Lower leg skin (tissue), 4 donors: ENCODE results near the gene DNMT3B. TPM values are rescaled to one million over a fixed set of nuclear protein-coding genes. Genes with fewer than 3 reads are reported as not detected.

Experiments
- DNase-seq, 2 donors: peaks; one replicate each; pipeline ENCODE4 v3.0.0-alpha.2; 2019; ENCODE audit warnings: low spot score in 2 of 2
- H3K4me3 ChIP-seq: fragments of 200-600 bp; sonication (generic); 2 replicates; pipeline ENCODE4 v1.5.1; 2017; ENCODE audit warnings: mild to moderate bottlenecking, low read depth; ENCODE audit not compliant: poor library complexity, severe bottlenecking
- POLR2A ChIP-seq, 2 donors: fragments of 450-650 bp; IDR thresholded peaks; one replicate each; pipeline ENCODE4 v1.6.1; 2016 to 2017; ENCODE audit warnings: antibody characterized with exemption in 2 of 2, mild to moderate bottlenecking in 1 of 2, moderate library complexity in 1 of 2
- WGBS, 2 donors: methylation state at CpG; one replicate each; pipeline ENCODE4 v1.1.5; 2018; 5-methylcytosine and 5-hydroxymethylcytosine counted together
- intact Hi-C: fragments of 100-400 bp; cut with DNase I; formaldehyde crosslinking; loops from one replicate; pipeline ENCODE4 v1.15.0; 2023; ENCODE audit warnings: low total_unique reads
- total RNA-seq, 4 donors: library from RNA; depleted of rRNA; stranded (reverse); fragments of >200 nt; gene quantifications; one replicate each; pipeline ENCODE4 v1.1.0, GENCODE V29; 2016
- TF ChIP-seq, protein P1 (sequence below), 3 donors: fragments of 450-650 bp; IDR thresholded peaks; one replicate each; pipeline ENCODE4 v1.5.1; 2016; ENCODE audit warnings: antibody characterized with exemption in 3 of 3, mild to moderate bottlenecking in 3 of 3, moderate library complexity in 2 of 3

The DNMT3B gene
- total RNA-seq, 4 donors from 2014 or later = 2.0 to 3.4 (median 2.7) TPM

GRCh38 chr20:32777177-32777956 lies 15.2 kb downstream of the DNMT3B start:
- intact Hi-C loops = loop anchor here (5.0 kb wide), 1 partner anchor 100 kb away; no protein-coding TSS in a partner anchor
- 83 to 85% methylated on average over 8 of the region's 8 CpGs for WGBS, 2 donors
- H3K4me3 ChIP-seq = no peak overlapping the region
- TF ChIP-seq, protein P1, sequence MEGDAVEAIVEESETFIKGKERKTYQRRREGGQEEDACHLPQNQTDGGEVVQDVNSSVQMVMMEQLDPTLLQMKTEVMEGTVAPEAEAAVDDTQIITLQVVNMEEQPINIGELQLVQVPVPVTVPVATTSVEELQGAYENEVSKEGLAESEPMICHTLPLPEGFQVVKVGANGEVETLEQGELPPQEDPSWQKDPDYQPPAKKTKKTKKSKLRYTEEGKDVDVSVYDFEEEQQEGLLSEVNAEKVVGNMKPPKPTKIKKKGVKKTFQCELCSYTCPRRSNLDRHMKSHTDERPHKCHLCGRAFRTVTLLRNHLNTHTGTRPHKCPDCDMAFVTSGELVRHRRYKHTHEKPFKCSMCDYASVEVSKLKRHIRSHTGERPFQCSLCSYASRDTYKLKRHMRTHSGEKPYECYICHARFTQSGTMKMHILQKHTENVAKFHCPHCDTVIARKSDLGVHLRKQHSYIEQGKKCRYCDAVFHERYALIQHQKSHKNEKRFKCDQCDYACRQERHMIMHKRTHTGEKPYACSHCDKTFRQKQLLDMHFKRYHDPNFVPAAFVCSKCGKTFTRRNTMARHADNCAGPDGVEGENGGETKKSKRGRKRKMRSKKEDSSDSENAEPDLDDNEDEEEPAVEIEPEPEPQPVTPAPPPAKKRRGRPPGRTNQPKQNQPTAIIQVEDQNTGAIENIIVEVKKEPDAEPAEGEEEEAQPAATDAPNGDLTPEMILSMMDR (IDR thresholded peaks at IDR 0.05) = no peak
- no peak for TF ChIP-seq POLR2A (IDR thresholded peaks at IDR 0.05)
- no peak for DNase-seq

DNA sequence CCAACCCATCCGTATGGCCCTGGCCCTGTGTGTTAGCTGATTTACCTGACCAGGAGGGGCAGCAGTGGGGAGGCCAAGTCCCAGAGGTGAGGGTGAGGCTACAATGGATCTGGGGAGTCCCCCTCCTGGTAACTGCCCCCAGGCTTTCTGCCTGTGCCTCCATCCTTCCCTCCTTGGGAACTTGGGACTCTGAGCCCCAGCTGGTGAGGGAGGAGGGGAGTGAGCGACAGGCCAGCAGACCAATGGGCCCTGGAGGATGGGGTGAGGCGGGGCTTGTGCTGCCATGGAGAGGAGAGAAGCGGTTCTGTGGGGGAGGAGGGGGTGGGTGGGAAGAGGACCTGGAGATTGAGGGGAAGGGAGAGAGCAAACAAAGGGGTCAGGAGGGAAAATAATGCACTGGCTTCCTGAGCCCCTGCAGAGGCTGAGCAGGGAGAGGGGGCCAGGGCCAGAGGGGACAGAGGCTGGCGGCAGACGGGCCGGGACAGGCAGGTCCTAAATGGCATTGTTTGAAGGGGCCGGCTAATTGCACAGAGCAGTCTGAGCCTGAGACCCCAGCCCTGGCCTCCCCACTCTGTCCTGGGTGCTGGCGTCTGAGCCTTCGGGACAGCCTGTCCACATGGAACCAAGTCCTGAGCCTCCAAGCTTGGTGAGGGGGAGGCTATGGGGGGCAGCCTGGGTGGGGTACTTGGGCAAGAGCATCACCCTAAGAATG lies 17.5 kb downstream of the DNMT3B start:
- no peak for TF ChIP-seq POLR2A (IDR thresholded peaks at IDR 0.05)
- TF ChIP-seq, protein P1 (IDR thresholded peaks at IDR 0.05) = no peak
- no peak for DNase-seq
- intact Hi-C loops = loop anchor here (5.0 to 10.0 kb wide), 2 partner anchors 102 to 105 kb away; no protein-coding TSS in a partner anchor
- no peak overlapping the region for H3K4me3 ChIP-seq
- 84 to 93% methylated on average over 10 of the region's 10 CpGs for WGBS, 2 donors

- no peak for DNase-seq
- no peak for TF ChIP-seq POLR2A (IDR thresholded peaks at IDR 0.05)
- TF ChIP-seq, protein P1 (IDR thresholded peaks at IDR 0.05) = no peak
- H3K4me3 ChIP-seq = no peak overlapping the region
- intact Hi-C loops = loop anchor here (10.0 kb wide), 1 partner anchor 105 kb away; no protein-coding TSS in a partner anchor
- WGBS, 2 donors = 96 to 98% methylated on average over 16 of the region's 16 CpGs
Observed at GRCh38 chr20:32780278-32780677, 18.1 kb downstream of the DNMT3B start.

DNA sequence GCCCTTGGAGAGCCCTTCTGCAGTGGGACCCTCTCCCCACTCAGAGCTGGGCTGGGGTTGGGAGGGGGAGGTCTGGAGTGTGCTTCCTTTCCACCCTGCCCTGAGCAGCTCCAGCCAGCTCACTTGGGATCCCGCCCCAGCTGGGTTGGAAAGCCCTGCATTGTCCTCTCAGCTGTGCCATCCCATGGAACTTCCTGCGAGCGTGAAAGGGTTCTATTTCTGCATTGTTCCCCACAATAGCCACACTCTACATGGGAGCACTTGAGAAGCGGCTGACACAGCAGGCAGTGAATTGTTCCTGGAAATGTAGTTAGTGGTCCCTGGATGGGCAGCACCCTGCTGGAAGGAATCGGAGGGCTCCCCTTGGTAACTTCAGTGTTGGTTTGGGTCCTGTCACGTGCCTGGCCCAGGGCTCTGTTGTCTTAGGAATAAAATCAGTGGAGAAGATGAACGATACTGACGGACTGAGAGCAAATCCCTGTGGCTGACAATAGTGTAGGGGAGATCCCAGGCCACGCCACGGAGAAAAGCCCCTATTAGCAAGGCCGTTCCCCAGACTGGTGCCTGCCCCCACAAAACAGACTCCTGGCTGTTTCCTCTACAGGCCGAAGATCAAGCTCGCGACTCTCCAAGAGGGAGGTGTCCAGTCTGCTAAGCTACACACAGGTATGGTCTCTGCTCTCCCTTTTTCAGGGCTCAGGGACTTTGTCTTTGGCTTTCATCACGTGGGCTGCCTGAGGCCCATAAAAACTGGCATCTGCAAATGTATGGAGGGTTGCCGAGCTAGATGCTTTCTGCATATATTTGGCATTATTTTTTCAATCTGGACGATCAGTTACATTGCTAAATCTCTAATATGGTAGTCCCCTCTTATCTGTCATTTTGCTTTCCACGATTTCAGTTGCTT lies 18.8 kb downstream of the DNMT3B start:
- 88 to 90% methylated on average over 18 of the region's 18 CpGs for WGBS, 2 donors
- DNase-seq = no peak
- H3K4me3 ChIP-seq = no peak overlapping the region
- no peak for TF ChIP-seq POLR2A (IDR thresholded peaks at IDR 0.05)
- TF ChIP-seq, protein P1 (IDR thresholded peaks at IDR 0.05) = no peak
- intact Hi-C loops = loop anchor here (10.0 kb wide), 1 partner anchor 104 kb away; no protein-coding TSS in a partner anchor

DNA sequence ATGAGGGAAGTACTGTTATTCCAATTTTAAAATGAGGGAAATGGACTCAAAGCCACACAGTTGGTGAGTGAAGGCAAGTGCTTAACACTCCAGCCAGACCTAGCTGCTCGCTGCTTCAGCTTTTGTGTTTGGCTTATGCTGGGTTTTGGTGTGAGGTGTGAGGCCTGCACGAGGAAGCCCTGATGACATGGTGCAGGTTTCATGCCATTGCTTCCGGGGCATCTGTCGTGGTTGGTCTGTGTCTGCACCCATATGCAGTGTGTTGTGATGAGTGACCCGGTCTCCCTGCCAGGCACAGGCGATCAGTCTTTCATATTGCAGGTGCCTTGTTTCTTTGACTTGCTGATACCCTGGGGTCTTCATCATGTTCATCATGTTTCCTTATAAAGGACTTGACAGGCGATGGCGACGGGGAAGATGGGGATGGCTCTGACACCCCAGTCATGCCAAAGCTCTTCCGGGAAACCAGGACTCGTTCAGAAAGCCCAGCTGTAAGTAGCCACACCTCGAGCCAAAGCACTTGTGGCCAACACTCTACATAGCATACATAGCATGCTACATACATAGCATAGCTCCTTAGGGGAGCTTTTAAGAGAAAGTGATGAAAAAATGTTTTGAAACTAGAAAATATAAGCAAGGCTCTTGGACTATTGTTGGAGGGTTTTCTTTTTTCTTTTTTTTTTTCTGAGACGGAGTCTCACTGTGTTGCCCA lies 22.3 kb downstream of the DNMT3B start:
- no peak for TF ChIP-seq POLR2A (IDR thresholded peaks at IDR 0.05)
- TF ChIP-seq, protein P1 (IDR thresholded peaks at IDR 0.05) = no peak
- 94 to 95% methylated on average over 13 of the region's 13 CpGs for WGBS, 2 donors
- intact Hi-C loops = loop anchor here (10.0 kb wide), 1 partner anchor 100 kb away; no protein-coding TSS in a partner anchor
- no peak overlapping the region for H3K4me3 ChIP-seq
- DNase-seq = no peak
